ENCODE results near the gene REPS2.

DNA sequence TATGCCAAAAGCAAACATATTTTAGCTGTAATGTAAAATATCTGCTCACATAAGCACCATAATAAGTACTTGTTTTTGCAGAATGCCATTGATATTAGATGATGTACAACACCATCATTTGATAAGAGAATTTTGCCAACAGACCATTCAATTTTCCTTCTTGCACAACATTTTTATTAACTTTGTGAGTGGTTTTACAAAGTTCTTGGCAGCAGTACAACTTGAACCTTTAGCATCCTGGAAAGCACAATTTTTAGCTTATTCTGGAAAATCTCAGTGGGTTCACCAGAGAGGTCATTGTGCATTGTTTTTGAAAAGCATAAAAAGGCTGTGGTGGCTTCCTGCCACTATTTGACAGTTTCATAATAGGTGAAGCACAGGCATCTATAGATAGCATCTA lies 26.4 kb upstream of the REPS2 start:
- TF ChIP-seq, protein P1, sequence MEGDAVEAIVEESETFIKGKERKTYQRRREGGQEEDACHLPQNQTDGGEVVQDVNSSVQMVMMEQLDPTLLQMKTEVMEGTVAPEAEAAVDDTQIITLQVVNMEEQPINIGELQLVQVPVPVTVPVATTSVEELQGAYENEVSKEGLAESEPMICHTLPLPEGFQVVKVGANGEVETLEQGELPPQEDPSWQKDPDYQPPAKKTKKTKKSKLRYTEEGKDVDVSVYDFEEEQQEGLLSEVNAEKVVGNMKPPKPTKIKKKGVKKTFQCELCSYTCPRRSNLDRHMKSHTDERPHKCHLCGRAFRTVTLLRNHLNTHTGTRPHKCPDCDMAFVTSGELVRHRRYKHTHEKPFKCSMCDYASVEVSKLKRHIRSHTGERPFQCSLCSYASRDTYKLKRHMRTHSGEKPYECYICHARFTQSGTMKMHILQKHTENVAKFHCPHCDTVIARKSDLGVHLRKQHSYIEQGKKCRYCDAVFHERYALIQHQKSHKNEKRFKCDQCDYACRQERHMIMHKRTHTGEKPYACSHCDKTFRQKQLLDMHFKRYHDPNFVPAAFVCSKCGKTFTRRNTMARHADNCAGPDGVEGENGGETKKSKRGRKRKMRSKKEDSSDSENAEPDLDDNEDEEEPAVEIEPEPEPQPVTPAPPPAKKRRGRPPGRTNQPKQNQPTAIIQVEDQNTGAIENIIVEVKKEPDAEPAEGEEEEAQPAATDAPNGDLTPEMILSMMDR (IDR thresholded peaks at IDR 0.05; ENCODE audit: low read length): no peak
- TF ChIP-seq EZH2 (optimal IDR thresholded peaks at IDR 0.05; ENCODE audit: low read depth, low read length): no peak
